ENCODE measurements around the gene SLC25A41. TPM values are rescaled to one million over a fixed set of nuclear protein-coding genes. Genes with fewer than 3 reads are reported as not detected.

Gene SLC25A41
- total RNA-seq, 1 donor from 2014 or later, result not detected

Other genes with a start within 250 kb of the SLC25A41 start
- 68.3 TPM for gene MLLT1, start 153.8 kb downstream of the SLC25A41 start, total RNA-seq
- not detected for gene ACER1, start 100.2 kb downstream of the SLC25A41 start, total RNA-seq
- 54.7 TPM for gene CLPP, start 72.2 kb downstream of the SLC25A41 start, total RNA-seq
- gene ALKBH7, start 61.0 kb downstream of the SLC25A41 start, total RNA-seq, result 60.7 TPM
- gene PSPN, start 57.8 kb downstream of the SLC25A41 start, total RNA-seq, result 1.1 TPM
- gene GTF2F1, start 40.6 kb downstream of the SLC25A41 start, total RNA-seq, result 52.9 TPM
- gene KHSRP, start 9.0 kb downstream of the SLC25A41 start, total RNA-seq, result 200 TPM
- gene SLC25A23, start 26.0 kb upstream of the SLC25A41 start, total RNA-seq, result 37.0 TPM
- gene CRB3, start 30.5 kb upstream of the SLC25A41 start, total RNA-seq, result 23.6 TPM
- 3.1 TPM for gene DENND1C, start 48.0 kb upstream of the SLC25A41 start, total RNA-seq
- 1.2 TPM for gene TUBB4A, start 68.5 kb upstream of the SLC25A41 start, total RNA-seq
- gene TNFSF9, start 97.3 kb upstream of the SLC25A41 start, total RNA-seq, result 0.75 TPM
- gene CD70, start 157.4 kb upstream of the SLC25A41 start, total RNA-seq, result not detected
- gene TNFSF14, start 236.4 kb upstream of the SLC25A41 start, total RNA-seq, result 2.8 TPM

Measured in ureter (tissue), 1 donor.